ENCODE data around the gene THAP12. TPM values are rescaled to one million over a fixed set of nuclear protein-coding genes. Genes with fewer than 3 reads are reported as not detected.

The THAP12 gene
- total and polyA plus RNA-seq, 2 of the 13 experiments (the other 11 are each of a cell fraction or from before 2014, with no cell fraction given), result 18.8 to 51.3 TPM

GRCh38 chr11:76315182-76315853 is 65.6 kb downstream of the THAP12 start (continued):
- no peak for TF ChIP-seq ARID4A (CRISPR knock-in tag; IDR thresholded peaks at IDR 0.05; ENCODE audit: borderline replicate concordance)
- no peak for TF ChIP-seq ZNF891 (CRISPR knock-in tag; IDR thresholded peaks at IDR 0.05)
- TF ChIP-seq TIGD3 (CRISPR knock-in tag; IDR thresholded peaks at IDR 0.05; ENCODE audit: borderline replicate concordance), result no peak

GRCh38 chr11:76314741-76315090 is 66.2 kb downstream of the THAP12 start:
- intact Hi-C loops (cut with micrococcal nuclease; ENCODE audit: unreplicated experiment) (loop anchor here (5.0 kb wide), 1 partner anchor 512 kb away; no protein-coding TSS in a partner anchor), in situ Hi-C loops (cut with HindIII; ENCODE audit: extremely low pct_ligation_motif_present, low pct_unique_long_range_greater_than_20kb) (loop anchor here (5.0 kb wide), 2 partner anchors 102 to 417 kb away; no protein-coding TSS in a partner anchor)
- Histone ChIP-seq H3K4me3 (replicated peaks in 1 of 3; ENCODE audit: insufficient read depth in 1 of 3, low read depth in 2 of 3, low read length in 3 of 3) (no peak overlapping the region), H2AFZ (ENCODE audit: low read length) (no peak overlapping the region), H3K9me3 (ENCODE audit: low read length) (no peaks in the 10 kb centered on the region), H3K27ac (ENCODE audit: extremely low read length, insufficient read depth, low read length) (no peak overlapping the region), H3K79me2 (ENCODE audit: insufficient read depth, low read length) (no peaks in the 10 kb centered on the region), H3K27me3 (ENCODE audit: control insufficient read depth in 1 of 2, insufficient read depth in 2 of 2, low read length in 2 of 2) (peaks cover 5 to 41% of the 10 kb centered on the region in 2 experiments; a peak in 4 of 5 replicates), H4K20me1 (ENCODE audit: insufficient read depth, low read length) (no peaks in the 10 kb centered on the region; the same call in 1 of the 2 replicates), H3K36me3 (replicated peaks in 1 of 2; ENCODE audit: control insufficient read depth in 1 of 2, insufficient read depth in 2 of 2, low read length in 2 of 2) (no peaks in the 10 kb centered on the region), H3K4me1 (ENCODE audit: insufficient read depth, low read length) (peaks cover 13% of the 10 kb centered on the region), H3K4me2 (ENCODE audit: low read depth, low read length) (no peak overlapping the region), H3K9ac (ENCODE audit: insufficient read depth, low read depth, low read length) (no peak overlapping the region)
- DNase-seq (ENCODE audit: low spot score) (no peak), ATAC-seq (no peak), FAIRE-seq (no peak)
- no peak for TF ChIP-seq MXI1 (IDR thresholded peaks at IDR 0.05; ENCODE audit: borderline replicate concordance, low read depth, low read length)
- no TSS peak for BruUV-seq (replicated peaks)
- POLR2A ChIA-PET, result no interaction called here
- CTCF ChIA-PET (ENCODE audit: low intra/inter-chr PET ratio, low total read pairs), result no interaction called here
- WGBS (ENCODE audit: low lambda C conversion rate), result 84% methylated on average over 4 of the region's 4 CpGs

Data from HepG2 (cell line).